SH-SY5Y (cell line): ENCODE data around the gene MANBA.

Experiments
- GATA2 ChIP-seq: IDR thresholded peaks from 2 replicates; pipeline ENCODE4 v1.6.1; 2011; ENCODE audit warnings: mild to moderate bottlenecking, low read depth, low read length
- GATA3 ChIP-seq: IDR thresholded peaks from 2 replicates; pipeline ENCODE4 v1.6.1; 2011; ENCODE audit warnings: low read depth, mild to moderate bottlenecking, low read length, moderate library complexity

- TF ChIP-seq GATA3 (no peak), GATA2 (no peak)
These were observed 154.5 kb downstream of the MANBA start for GRCh38 chr4:102606261-102606660.
